HG03095 (cell line): ENCODE measurements around the gene FLCN.

Source experiments
- ATAC-seq: cut with Tn5 transposase; IDR thresholded peaks from one replicate; pipeline ENCODE4 v1.9.1; 2021; ENCODE audit warnings: moderate library complexity; ENCODE audit not compliant: unreplicated experiment

The FLCN gene

DNA sequence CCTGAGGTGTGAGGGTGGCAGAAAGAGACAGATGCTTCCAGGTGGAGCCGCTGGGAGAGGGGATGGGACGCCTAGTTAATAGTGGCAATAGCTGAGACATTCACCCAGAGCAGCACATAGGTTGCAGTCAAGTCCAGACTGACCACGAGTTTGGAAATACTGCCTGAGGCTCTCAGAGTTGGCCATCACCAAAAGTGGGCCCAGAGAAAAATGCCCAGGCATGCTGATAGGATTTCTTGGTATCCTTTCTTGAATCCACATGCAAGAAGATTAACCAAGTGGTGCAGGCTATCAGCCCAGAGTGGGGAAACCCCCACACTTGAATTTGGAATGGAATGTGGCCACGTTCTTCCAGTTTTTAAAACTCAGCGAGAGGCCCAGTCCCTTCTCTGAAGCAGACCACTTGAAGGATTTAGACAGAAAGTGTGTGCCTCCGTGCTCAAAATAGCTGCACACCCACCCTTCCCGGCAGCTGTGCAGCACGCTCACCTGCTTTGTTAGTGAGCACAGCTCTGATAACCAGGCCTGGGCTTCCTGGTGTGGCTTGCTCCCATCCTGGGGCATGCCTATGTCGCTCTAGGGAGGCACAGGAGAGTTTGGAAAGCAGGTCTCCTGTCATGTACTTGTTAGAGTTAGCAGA is 66.5 kb downstream of the FLCN start:
- ATAC-seq, result no peak

DNA sequence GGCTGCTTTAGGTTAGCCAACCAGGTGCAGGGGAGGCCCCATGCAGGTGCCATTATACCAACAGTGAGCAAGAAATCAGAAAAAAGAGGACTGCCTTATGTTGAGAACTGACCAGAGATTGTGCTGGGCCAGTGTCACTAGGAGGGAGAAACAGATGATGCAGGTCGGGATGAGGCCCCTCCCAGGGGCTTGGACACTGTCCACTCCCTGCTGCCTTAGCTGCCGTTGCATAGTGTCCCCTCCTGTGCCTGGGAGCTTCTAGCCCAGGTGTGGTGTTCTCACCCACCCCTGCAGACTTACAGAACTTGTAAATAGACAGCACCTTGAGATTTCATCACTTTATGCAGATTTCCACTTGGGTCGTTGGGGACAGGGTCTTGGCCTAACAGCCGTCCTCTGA is 67.6 kb downstream of the FLCN start:
- no peak for ATAC-seq

DNA sequence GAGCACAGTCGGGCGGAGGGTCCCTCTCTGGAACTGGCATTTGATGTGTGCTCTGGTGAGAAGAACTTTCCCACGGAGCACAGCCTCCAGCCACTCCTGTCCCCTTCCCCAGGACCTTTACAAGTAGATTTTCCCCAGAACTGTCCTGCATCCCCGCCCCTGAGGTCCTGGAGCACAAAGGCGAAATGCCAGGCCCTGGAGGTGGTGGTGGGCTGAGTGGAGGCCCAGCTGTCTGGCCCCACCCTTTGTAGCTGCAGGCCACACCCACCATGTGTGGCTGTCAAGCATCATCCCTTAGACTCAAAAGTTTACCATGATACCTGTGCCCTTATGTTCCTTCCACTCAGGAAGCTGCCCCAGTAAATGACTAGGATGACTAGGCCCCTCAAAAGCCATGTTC is 68.6 kb downstream of the FLCN start:
- ATAC-seq, result no peak

DNA sequence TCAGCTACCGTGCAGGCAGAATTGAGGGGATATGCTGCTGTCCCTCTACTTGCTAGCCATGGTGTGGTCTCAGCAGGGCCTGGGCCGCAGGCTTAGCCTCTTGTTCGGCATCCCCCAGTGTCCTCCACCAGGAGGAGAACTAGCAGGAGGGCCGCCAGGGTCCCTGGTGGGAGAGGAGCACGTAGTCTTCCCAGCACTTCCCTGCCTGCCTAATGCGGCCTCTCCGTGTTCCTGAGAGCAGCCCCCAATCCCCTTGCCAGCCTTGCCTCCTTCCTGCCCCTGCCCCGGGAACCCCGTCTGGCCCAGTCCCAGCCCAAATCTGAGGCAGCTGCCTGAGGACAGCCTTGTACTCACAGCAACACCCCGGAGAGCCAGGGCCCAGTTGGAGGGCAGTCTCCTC is 69.0 kb downstream of the FLCN start:
- no peak for ATAC-seq

DNA sequence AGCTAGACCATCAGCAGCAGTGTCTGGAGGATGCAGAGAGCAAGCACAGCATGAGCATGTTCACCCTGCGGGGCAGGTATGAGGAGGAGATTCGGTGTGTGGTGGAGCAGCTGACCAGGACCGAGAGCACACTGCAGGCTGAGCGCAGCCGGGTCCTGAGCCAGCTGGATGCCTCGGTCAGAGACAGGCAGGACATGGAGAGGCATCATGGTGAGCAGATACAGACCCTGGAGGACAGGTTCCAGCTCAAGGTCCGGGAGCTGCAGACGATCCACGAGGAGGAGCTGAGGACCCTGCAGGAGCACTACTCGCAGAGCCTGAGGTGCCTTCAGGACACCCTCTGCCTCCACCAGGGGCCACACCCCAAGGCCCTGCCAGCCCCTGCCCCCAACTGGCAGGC is 69.6 kb downstream of the FLCN start:
- no peak for ATAC-seq

DNA sequence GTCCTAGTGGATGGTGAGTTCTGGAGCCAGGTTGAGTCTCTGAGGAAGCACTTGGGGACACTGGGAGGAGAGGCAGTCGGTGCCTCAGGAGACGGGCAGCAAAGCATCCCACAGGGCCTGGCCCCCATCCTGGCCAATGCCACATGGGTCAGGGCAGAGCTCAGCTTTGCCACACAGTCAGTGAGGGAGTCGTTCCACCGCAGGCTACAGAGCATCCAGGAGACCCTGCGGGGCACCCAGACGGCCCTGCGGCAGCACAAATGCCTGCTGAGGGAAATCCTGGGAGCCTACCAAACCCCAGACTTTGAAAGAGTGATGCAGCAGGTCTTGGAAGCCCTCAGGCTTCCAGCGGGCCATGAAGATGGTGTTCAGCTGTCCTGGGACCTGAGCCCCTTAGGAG is 70.5 kb downstream of the FLCN start:
- no peak for ATAC-seq

DNA sequence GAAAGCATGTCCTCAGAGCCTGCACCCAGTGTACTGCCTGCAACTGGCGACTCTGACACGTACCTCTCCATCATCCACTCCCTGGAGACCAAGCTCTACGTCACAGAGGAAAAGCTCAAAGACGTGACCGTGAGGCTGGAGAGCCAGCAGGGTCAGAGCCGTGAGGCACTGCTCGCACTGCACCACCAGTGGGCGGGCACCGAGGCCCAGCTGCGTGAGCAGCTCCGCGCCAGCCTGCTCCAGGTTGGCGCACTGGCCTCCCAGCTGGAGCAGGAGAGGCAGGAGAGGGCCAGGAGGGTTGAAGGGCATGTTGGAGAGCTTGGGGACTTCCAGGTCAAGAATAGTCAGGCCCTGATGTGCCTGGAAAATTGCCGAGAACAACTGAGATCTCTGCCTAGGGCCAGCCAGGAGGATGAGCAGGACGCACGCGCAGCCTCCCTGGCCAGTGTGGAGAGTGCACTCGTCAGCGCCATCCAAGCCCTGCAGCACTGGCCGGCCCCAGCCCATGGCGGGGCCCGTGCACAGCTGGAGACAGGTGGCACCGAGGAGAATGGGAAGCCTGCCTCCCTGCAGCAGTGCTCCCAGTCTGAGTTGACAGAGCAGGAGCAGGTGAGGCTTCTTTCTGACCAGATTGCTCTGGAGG is 71.2 kb downstream of the FLCN start:
- ATAC-seq, result no peak

DNA sequence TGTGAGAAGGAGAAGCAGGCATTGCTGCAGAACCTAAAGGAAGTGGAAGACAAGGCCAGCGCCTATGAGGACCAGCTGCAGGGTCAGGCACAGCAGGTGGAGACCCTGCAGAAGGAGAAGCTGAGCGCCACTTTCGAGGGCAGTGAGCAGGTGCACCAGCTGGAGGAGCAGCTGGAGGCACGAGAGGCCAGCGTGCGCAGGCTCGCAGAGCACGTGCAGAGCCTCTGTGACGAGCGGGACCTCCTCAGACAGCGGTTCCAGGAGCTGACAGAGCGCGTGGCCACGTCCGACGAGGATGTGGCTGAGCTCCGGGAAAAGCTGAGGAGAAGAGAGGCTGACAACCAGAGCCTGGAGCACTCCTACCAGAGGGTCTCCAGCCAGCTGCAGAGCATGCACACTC is 72.3 kb downstream of the FLCN start:
- ATAC-seq, result no peak

DNA sequence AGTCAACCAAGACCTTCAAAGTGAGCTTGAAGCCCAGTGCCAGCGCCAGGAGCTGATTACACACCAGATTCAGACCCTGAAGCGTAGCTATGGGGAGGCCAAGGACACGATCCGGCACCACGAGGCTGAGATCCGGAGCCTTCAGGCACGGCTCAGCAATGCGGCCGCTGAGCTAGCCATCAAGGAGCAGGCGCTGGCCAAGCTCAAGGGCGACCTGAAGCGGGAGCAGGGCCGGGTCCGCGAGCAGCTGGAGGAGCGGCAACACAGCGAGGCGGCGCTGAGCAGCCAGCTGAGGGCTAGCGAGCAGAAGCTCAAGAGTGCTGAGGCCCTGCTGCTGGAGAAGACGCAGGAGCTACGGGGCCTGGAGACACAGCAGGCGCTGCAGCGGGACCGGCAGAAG is 72.8 kb downstream of the FLCN start:
- no peak for ATAC-seq
